Activated CD4-positive, alpha-beta T cell treated with anti-CD3 and anti-CD28 coated beads for 48 hours (primary cell): ENCODE measurements around the gene CWC25.

Source experiments
- DNase-seq: peaks from one replicate; pipeline ENCODE4 v3.0.0-alpha.2; 2020

The CWC25 gene

DNA sequence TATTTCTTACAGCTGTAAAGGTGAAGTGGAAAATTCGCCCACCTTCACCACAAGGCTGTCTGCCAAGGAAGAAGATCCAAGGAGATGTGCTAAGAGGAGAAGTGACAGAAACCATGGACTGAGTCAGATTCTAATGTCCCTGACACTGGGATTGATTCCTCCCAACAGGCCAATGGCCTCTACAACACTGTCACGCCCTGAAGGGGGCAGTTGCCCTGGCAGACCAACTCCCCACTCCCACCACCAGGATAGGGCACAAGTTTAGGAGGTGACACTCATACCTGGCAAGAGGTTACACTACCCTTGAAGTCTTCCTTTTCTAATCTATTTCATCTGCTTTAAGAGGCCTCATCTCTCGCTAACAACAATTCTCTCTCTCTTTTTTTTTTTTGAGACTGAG lies 41.9 kb downstream of the CWC25 start:
- no peak for DNase-seq

DNA sequence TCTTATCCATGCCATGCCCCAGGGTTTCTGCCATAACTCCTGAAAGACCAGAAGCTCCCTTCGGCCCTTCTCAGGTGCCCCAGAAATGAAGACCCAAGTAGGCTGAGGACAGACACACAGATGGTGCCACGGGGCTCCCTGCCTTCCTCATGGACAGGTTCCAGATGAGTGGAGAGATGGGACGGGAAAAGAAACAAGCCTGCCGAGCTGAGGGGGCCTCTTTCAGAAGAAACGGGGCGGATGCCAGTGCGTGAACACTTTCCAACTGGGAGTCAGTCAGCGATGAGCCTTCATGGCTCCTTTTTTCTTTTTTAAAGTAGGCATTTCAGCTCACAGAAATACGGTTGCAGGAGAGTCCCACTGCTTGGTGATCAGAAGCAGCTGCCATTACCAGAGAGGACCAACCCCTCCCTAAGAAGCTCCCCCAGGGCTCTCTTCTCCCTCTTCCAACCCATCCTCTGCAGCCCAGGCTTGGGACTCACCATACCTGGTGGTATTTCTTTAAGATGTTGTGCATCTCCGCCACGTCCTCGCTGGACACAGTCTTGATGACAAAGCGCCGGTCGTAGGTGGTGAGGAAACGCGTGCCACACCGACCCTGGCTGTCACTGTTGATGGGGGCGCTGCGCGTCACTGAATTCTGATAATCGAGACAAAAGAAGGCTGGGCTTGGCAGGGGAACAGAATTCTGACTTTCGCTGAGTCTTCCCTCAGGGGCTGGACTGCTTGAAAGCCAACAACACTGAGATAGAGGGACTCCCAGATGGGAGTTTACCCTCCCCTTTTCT lies 45.0 kb downstream of the CWC25 start:
- DNase-seq, result no peak

DNA sequence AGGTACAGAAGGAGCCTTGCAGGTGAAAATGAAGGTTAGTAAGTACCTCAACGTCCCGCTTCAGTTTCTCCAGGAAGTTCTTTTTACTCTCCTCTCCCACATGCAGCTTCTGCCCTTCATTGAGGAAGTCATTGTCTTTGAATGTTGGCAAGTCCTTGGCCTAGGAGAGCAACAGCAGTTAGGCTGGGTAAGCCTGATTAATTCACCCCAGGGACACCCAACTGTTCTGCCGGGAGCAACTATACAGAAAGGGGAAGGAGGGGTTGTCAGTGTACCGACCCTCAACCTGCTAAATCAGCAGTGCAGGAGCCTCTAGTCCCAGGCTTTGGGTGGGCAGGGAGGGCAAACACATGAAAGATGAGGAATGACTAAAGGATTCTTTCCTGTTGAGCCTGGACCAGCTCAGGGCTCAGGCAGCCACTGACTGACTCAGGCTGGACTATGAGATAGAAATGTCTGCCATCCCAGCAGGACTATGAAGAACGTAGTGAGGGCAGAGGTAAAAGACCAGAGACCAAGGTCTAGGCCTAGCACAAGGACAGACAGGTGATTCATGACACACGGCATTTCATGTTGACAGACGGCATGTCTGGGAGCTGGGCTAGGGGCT lies 47.4 kb downstream of the CWC25 start:
- no peak for DNase-seq

DNA sequence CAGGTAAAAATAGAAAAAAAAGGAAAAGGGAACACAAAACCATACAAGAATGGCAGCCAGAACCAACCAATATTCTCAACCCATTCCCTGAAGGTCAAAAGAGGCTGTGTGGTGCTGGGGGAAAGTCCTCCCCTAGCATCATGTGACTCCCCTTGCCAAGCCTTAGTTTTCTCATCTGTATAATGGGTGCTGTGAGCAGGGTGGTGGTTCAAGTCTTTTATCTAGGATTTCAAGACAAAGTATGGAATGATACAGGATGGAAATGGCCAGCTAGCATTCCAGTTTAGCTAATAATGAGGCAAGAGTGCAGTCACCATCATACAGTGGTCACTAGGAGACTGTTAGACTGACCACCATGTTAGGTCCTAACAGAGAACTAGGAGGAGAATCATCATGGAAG lies 51.9 kb downstream of the CWC25 start:
- DNase-seq, result no peak

DNA sequence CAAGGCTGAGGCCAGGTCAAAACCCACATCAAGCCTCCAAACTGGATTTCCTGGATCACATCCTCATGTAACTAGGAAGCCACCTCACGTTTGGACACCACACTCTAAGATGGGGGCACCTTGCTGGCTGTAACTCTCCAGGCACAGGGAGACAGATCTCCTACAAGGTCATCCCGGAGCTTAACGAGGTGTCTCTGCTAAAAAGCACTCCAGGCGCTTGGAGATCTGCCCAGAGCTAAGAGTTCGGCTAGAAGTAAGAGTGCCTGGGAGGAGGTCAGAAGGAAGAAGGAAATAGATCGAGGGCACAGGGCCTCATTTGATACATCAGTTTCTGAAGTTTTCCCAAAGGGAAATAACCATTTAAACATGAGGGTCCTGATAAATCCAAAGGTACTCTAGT lies 56.7 kb downstream of the CWC25 start:
- DNase-seq, result no peak

DNA sequence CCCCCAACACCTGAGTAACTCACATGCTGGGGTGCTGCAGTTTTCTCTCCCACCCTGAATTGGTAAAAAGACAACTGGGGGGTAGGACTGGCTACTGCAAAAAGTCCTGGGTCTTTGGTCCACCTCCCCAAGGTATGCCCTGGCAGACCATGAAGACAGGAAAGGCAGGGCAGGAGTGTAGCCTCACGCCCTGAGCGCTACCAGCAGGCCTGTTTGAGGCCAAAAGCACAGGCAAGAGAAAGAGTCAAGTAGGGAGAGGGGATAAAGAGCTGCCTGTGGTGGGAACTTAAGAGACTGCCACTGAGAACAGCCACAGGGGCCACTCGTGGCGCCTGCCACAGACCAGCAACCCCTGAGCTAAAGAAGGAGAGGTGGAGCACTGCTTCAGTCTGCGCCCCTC lies 58.8 kb downstream of the CWC25 start:
- no peak for DNase-seq

DNA sequence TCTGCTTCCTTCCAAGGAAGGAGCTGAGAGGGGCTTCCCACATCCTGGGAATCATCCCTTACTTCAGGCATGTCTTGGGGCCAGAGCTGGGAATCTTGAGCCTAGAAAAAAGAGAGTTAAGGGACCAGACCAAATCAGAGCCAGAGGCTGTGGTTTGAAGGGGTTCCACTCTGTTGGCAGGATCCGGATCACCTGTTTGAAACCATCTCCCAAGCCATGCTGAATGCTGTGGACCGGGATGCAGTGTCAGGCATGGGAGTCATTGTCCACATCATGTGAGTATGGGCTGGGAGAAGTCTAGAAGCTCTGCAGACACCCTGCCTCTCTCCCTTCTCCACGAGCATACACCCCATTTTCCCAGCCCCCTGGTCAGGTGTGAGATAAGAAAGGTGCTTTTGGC lies 62.9 kb downstream of the CWC25 start:
- no peak for DNase-seq

DNA sequence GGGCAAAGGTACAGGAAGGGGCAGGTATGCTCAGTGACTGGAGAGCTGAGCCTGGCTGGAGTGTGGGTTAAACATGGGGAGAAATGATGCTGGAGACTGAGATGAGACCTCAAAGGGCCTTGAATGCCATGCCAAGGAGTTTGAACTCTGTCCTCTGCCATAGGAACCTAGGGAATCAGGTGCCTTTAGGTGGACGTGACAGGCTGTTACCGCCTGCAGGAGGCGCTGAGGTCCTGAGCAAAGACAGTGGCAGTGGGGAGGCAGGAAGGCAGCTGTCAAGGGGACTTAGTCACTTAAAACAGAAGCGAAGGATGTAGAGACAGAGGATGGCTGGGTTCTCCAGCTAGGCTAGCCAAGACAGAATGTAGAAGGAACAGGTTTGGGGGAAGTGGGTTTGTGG lies 63.5 kb downstream of the CWC25 start:
- DNase-seq, result peak; percentile 65

DNA sequence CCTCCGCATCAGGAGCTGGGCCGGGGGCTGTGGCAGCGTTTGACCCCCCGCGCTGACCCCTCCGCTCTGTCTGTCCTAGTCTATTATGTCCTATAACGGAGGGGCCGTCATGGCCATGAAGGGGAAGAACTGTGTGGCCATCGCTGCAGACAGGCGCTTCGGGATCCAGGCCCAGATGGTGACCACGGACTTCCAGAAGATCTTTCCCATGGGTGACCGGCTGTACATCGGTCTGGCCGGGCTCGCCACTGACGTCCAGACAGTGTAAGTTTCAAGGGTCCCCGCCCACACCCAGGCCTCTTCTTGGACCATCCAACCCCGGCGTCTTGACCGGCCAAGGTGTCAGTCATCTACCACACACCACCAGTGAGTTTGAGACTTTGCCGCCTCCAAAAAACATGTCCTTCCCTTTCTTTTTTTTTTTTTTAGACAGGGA lies 72.0 kb downstream of the CWC25 start:
- no peak for DNase-seq

DNA sequence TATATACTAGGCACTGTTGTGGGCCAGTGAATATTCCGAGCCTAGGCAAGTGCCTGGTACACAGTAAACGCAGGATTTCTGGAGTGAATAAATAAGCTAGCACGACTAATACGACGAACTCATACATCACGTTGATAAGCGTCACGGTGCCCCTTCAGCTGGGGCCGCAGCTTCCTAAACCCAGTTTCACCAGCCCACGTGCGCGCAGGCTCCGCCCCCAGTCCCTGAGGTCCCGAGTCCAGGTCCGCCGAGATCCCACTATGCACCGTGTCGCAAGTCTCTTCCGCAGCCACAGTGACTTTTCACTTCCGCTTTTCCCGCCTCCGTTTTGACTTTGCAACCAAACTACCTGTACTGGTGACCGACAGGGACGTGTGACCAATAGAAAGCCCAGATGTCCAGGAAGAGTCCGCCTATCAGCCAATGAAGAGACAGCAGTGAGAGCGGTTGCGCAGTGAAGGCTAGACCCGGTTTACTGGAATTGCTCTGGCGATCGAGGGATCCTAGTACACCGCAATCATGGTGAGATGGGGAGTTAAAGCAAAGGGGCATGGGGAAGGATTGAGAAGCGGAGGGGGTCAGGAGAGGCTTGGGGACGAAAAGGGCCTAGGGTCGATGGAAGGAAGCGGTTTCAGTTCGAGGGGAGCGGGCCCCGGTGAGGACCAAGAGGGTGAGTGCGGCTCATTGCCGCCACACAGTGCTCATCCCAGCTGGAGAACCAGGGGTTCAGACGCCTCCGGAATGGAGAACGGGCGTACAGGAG lies 72.6 kb downstream of the CWC25 start, which contains the start of gene PSMB3:
TSS of gene PSMB3 (plus strand) at position 434 of the 763 bp plus-strand sequence. CDS start at position 520, 86 bp downstream.
- peak; percentile 98 for DNase-seq

DNA sequence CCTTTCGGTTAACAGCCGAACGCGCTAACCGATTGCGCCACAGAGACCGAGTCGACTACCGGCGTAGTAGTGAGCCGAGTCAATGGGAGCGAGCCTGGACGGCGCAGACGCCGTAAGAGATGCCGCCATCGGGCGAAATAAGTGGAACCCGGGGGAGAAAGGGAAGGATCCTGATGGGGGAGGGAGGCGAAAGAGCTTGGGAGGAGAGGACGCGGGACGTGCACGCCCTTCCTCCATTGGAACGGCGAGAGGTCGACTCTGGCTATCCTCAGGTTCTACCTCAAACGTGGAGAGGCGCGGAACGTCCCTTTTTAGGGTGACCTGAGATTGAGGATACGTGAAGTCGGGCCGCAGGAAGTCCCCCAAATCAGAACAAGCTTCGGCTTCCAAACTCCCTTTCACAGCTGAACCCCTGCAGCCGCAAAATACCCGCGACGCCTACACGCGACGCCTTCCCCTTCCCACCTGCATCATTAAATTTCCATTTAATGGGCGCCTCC lies 73.3 kb downstream of the CWC25 start:
- DNase-seq, result peak; percentile 91

DNA sequence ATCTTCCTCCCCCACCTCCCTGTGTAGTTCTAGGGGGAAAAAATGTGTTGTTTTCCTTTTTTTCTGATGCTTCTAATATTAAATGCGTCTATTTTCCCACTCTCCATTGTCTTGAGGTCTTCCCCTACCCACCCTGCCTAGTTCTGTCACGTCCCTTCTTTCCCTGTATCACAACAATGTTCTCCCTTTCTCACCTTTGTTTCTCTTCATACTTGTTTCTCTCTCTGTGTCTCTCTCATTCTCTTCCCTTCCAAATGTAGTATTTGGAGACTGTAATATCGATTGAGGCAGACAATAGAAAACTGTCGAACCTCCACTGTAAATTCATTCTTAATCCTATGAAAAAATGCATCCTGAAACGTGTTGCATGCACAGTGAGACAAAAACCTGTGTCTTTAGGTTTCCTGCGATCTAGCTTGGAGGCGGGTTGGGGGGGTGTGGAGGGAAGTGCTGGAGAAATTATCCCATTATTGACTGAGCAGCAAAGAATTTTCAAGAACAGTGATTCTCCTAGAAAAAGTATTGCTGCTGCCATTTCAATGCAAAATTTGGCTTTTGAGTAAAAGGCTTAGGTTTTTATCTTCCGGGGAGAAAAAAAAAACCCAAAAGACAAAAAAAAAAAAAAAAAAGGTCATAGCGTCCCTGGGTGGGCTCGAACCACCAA lies 73.8 kb downstream of the CWC25 start:
- DNase-seq, result no peak
